B cell (primary cell): ENCODE results near the gene ADAM23. TPM values are rescaled to one million over a fixed set of nuclear protein-coding genes. Genes with fewer than 3 reads are reported as not detected.

Experiments
- ATAC-seq: fragments of 200-7000 bp; cut with Tn5 transposase; one replicate; pipeline ENCODE4 v1.10.0; 2021; ENCODE audit warnings: low read depth, mild to moderate bottlenecking, moderate number of reproducible peaks, moderate library complexity
- CTCF ChIA-PET: fragments of 350-600 bp; sonication (Branson Sonifier 250); formaldehyde crosslinking; loops from one replicate; lab custom pipeline; 2021; ENCODE audit warnings: antibody characterized with exemption, inconsistent platforms; lab: Charles Lee
- POLR2A ChIA-PET: fragments of 350-600 bp; sonication (Branson Sonifier 250); formaldehyde crosslinking; loops from one replicate; lab custom pipeline; 2021; ENCODE audit warnings: antibody characterized with exemption; lab: Charles Lee
- DNase-seq: peaks from one replicate; pipeline ENCODE4 v3.0.0; 2013
- H2AFZ ChIP-seq: 2 replicates; pipeline ENCODE4 v1.6.1; 2012; ENCODE audit warnings: mild to moderate bottlenecking, low read depth, low read length; ENCODE audit not compliant: insufficient read depth, poor library complexity, severe bottlenecking
- H3K27ac ChIP-seq, 2 donors: 1 replicate in 1 of 2; 2 replicates in 1 of 2; pipeline ENCODE4 v1.5.1; 2012 to 2013; ENCODE audit warnings: low read length in 2 of 2, mild to moderate bottlenecking in 2 of 2, moderate library complexity in 1 of 2
- H3K27me3 ChIP-seq, 4 experiments: fragments of 200-600 bp in 1 of 4; sonication (generic) in 1 of 4; replicated peaks in 1 of 4; 1 replicate in 2 of 4; 2 replicates in 2 of 4; pipeline versions ENCODE4 v1.6.1 to v1.7.0; 2013 to 2016; ENCODE audit warnings: low read length in 3 of 4, mild to moderate bottlenecking in 2 of 4, mixed read lengths in 1 of 4, moderate library complexity in 1 of 4; ENCODE audit not compliant: insufficient read depth in 4 of 4, control insufficient read depth in 3 of 4; ENCODE audit errors: control extremely low read depth in 1 of 4
- H3K36me3 ChIP-seq, 2 experiments: replicated peaks in 1 of 2; 1 replicate in 1 of 2; 2 replicates in 1 of 2; pipeline versions ENCODE4 v1.6.1 to v1.7.1; 2013; ENCODE audit warnings: low read length in 1 of 2; ENCODE audit not compliant: insufficient read depth in 2 of 2, control insufficient read depth in 1 of 2; ENCODE audit errors: control extremely low read depth in 1 of 2, extremely low read depth in 1 of 2
- H3K4me1 ChIP-seq, 2 donors: fragments of 200-600 bp in 1 of 2; sonication (generic) in 1 of 2; 1 replicate in 1 of 2; 2 replicates in 1 of 2; pipeline versions ENCODE4 v1.5.1 to v1.6.1; 2013 to 2017; ENCODE audit warnings: low read length in 2 of 2; ENCODE audit not compliant: control insufficient read depth in 2 of 2, insufficient read depth in 2 of 2
- H3K4me2 ChIP-seq: replicated peaks from 2 replicates; pipeline ENCODE3; 2012; ENCODE audit warnings: mild to moderate bottlenecking, low read depth, low read length; ENCODE audit not compliant: poor library complexity, severe bottlenecking
- H3K4me3 ChIP-seq, 5 experiments: fragments of 200-600 bp in 1 of 5; sonication (generic) in 1 of 5; 1 replicate in 3 of 5; 2 replicates in 2 of 5; pipeline versions ENCODE4 v1.5.1 to v1.7.0; 2011 to 2016; ENCODE audit warnings: low read length in 4 of 5, mild to moderate bottlenecking in 4 of 5, low read depth in 2 of 5, control low read depth in 1 of 5, moderate library complexity in 1 of 5; ENCODE audit not compliant: insufficient read depth in 1 of 5; ENCODE audit errors: control extremely low read depth in 1 of 5, extremely low read depth in 1 of 5
- H3K79me2 ChIP-seq: fragments of 200-600 bp; sonication (generic); one replicate; pipeline ENCODE4 v1.6.0; 2016; ENCODE audit warnings: low read length; ENCODE audit not compliant: control insufficient read depth, insufficient read depth
- H3K9ac ChIP-seq: fragments of 200-600 bp; sonication (generic); 2 replicates; pipeline ENCODE4 v1.6.1; 2017; ENCODE audit warnings: mild to moderate bottlenecking, low read length, moderate library complexity
- H3K9me3 ChIP-seq, 3 donors: one replicate each; pipeline versions ENCODE4 v1.6.1 to v1.7.1; 2013; ENCODE audit warnings: low read length in 2 of 3; ENCODE audit not compliant: control insufficient read depth in 2 of 3, insufficient read depth in 1 of 3; ENCODE audit errors: control extremely low read depth in 1 of 3
- H4K20me1 ChIP-seq: 2 replicates; pipeline ENCODE4 v1.6.0; 2012; ENCODE audit warnings: mild to moderate bottlenecking, low read length; ENCODE audit not compliant: insufficient read depth, control insufficient read depth, poor library complexity, severe bottlenecking
- H3K27ac Mint-ChIP-seq: one replicate; pipeline ENCODE4 v1.8.0; 2021; ENCODE audit warnings: mixed read lengths
- H3K27me3 Mint-ChIP-seq: one replicate; pipeline ENCODE4 v1.8.0; 2021; ENCODE audit warnings: mixed read lengths
- H3K4me1 Mint-ChIP-seq: one replicate; pipeline ENCODE4 v1.8.0; 2021; ENCODE audit warnings: mixed read lengths
- H3K4me3 Mint-ChIP-seq: one replicate; pipeline ENCODE4 v1.8.0; 2021; ENCODE audit warnings: mixed read lengths
- H3K9me3 Mint-ChIP-seq: one replicate; pipeline ENCODE4 v1.8.0; 2022; ENCODE audit warnings: mixed read lengths; ENCODE audit not compliant: insufficient read depth
- EZH2 ChIP-seq: IDR thresholded peaks from 2 replicates; pipeline ENCODE4 v1.6.1; 2012; ENCODE audit warnings: borderline replicate concordance, low read depth, mild to moderate bottlenecking, moderate library complexity, low read length; ENCODE audit not compliant: insufficient read depth, poor library complexity, severe bottlenecking
- WGBS: methylation state at CpG from one replicate; pipeline ENCODE4 v1.1.5; 2013; ENCODE audit warnings: missing lambda C conversion rate; ENCODE audit not compliant: insufficient coverage; 5-methylcytosine and 5-hydroxymethylcytosine counted together
- intact Hi-C: fragments of 100-400 bp; cut with micrococcal nuclease; formaldehyde crosslinking; loops from one replicate; pipeline ENCODE4 v1.10.0; 2022
- polyA plus RNA-seq: library from polyadenylated mRNA; depleted of rRNA; stranded (reverse); fragments of >200 nt; gene quantifications from 2 replicates; pipeline ENCODE4 v1.2.3, GENCODE V29; 2012
- total RNA-seq, 2 donors: library from RNA; stranded (reverse); fragments of 120-200 nt in 1 of 2; gene quantifications; 1 replicate in 1 of 2; 2 replicates in 1 of 2; pipeline versions ENCODE4 v1.2.3 to v1.2.4, GENCODE V29; 2013 to 2022
- TF ChIP-seq, protein P1 (sequence below): fragments of 200-600 bp; IDR thresholded peaks from one replicate; pipeline ENCODE4 v1.8.0; 2022; ENCODE audit warnings: antibody characterized with exemption, mild to moderate bottlenecking

The ADAM23 gene
- total and polyA plus RNA-seq, 2 donors (not counting 1 experiment from before 2014, with no cell fraction given) = 0.78 to 1.7 TPM

DNA sequence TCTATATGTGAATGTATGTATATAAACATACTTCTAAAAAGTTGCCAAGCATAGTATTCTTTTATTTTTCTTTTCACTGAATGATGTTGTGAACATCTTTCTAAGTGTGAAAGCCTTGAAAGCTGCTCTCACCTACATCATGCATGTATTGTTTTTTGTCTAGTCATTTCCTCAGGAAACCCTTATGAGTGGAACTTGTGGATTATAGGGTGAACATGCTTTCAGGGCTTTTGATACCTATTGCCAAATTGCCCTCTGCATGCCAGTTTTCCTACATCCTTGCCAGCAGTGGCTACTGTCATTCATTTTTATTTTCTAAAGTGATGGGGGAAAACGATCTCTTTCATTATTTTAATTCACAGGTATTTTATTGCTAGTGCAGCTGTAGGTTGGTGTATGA, 78.3 kb downstream of the ADAM23 start:
- no peak overlapping the region for H3K9ac ChIP-seq
- H3K79me2 ChIP-seq = no peaks in the 10 kb centered on the region
- H3K4me3 Mint-ChIP-seq = no peak overlapping the region
- intact Hi-C loops = no loop called here
- TF ChIP-seq EZH2 = no peak
- TF ChIP-seq, protein P1, sequence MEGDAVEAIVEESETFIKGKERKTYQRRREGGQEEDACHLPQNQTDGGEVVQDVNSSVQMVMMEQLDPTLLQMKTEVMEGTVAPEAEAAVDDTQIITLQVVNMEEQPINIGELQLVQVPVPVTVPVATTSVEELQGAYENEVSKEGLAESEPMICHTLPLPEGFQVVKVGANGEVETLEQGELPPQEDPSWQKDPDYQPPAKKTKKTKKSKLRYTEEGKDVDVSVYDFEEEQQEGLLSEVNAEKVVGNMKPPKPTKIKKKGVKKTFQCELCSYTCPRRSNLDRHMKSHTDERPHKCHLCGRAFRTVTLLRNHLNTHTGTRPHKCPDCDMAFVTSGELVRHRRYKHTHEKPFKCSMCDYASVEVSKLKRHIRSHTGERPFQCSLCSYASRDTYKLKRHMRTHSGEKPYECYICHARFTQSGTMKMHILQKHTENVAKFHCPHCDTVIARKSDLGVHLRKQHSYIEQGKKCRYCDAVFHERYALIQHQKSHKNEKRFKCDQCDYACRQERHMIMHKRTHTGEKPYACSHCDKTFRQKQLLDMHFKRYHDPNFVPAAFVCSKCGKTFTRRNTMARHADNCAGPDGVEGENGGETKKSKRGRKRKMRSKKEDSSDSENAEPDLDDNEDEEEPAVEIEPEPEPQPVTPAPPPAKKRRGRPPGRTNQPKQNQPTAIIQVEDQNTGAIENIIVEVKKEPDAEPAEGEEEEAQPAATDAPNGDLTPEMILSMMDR = no peak
- H2AFZ ChIP-seq = no peak overlapping the region
- ChIA-PET POLR2A (no interaction called here), CTCF (no interaction called here)
- no peak overlapping the region for H3K4me3 ChIP-seq
- no peak overlapping the region for H3K4me2 ChIP-seq
- DNase-seq = no peak
- peaks cover 3% of the 10 kb centered on the region for H3K27me3 Mint-ChIP-seq
- H3K27ac ChIP-seq = no peak overlapping the region
- H3K4me1 Mint-ChIP-seq = no peaks in the 10 kb centered on the region
- no peaks in the 10 kb centered on the region for H3K9me3 Mint-ChIP-seq
- H4K20me1 ChIP-seq = no peaks in the 10 kb centered on the region
- no peak overlapping the region for H3K27ac Mint-ChIP-seq
- ATAC-seq = no peak
- no CpG with 5 or more reads among the region's 1 CpG for WGBS
- H3K4me1 ChIP-seq = no peaks in the 10 kb centered on the region
- no peaks in the 10 kb centered on the region for H3K27me3 ChIP-seq
- H3K9me3 ChIP-seq = no peaks in the 10 kb centered on the region
- H3K36me3 ChIP-seq = no peaks in the 10 kb centered on the region

DNA sequence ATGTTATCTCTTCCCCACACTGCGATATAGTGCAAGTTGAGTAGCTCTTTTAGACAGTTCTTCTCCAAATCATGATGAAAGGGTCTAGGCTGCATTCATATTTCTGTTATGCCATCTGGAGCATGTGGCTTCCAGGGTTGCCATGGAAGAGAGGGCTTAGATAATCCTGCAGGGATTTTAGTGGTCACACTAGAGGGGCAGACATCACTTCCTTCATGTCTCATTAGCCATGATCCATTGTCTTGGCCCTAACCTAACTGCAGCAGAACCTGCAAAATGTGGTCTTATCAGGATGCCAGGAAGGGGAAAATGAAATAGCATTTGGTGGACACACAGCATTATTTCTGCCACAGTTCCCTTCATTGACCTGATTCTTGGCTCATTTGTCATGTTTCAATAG, 83.1 kb downstream of the ADAM23 start:
- Histone ChIP-seq H3K27ac (no peak overlapping the region), H2AFZ (no peak overlapping the region), H3K9ac (no peak overlapping the region), H3K9me3 (no peaks in the 10 kb centered on the region), H3K36me3 (no peaks in the 10 kb centered on the region), H3K4me2 (no peak overlapping the region), H3K4me3 (no peak overlapping the region), H4K20me1 (no peaks in the 10 kb centered on the region), H3K79me2 (no peaks in the 10 kb centered on the region), H3K27me3 (no peaks in the 10 kb centered on the region), H3K4me1 (no peaks in the 10 kb centered on the region)
- Mint-ChIP-seq H3K4me1 (no peaks in the 10 kb centered on the region), H3K27me3 (peaks cover 3% of the 10 kb centered on the region), H3K27ac (no peak overlapping the region), H3K9me3 (no peaks in the 10 kb centered on the region), H3K4me3 (no peak overlapping the region)
- DNase-seq = no peak
- TF ChIP-seq EZH2 = no peak
- TF ChIP-seq, protein P1 = no peak
- ChIA-PET CTCF (no interaction called here), POLR2A (no interaction called here)
- intact Hi-C loops = no loop called here
- no peak for ATAC-seq
- WGBS = no CpG with 5 or more reads among the region's 1 CpG
